GM21737 (cell line): Measurements from ENCODE around the gene MMP1.
"Not testable (repeated sequence)": the region's sequence is repeated elsewhere in the genome, so short reads cannot be mapped to it uniquely, and the experiment has no call there.

Source experiments
- ATAC-seq: cut with Tn5 transposase; IDR thresholded peaks from one replicate; pipeline ENCODE4 v1.9.1; 2021; ENCODE audit warnings: mild to moderate bottlenecking, moderate library complexity; ENCODE audit not compliant: unreplicated experiment

MMP1 gene

GRCh38 chr11:102761646-102762238, 36.2 kb downstream of the MMP1 start:
- no peak for ATAC-seq

- no peak for ATAC-seq
Observed at GRCh38 chr11:102760344-102761035, 37.5 kb downstream of the MMP1 start.

DNA sequence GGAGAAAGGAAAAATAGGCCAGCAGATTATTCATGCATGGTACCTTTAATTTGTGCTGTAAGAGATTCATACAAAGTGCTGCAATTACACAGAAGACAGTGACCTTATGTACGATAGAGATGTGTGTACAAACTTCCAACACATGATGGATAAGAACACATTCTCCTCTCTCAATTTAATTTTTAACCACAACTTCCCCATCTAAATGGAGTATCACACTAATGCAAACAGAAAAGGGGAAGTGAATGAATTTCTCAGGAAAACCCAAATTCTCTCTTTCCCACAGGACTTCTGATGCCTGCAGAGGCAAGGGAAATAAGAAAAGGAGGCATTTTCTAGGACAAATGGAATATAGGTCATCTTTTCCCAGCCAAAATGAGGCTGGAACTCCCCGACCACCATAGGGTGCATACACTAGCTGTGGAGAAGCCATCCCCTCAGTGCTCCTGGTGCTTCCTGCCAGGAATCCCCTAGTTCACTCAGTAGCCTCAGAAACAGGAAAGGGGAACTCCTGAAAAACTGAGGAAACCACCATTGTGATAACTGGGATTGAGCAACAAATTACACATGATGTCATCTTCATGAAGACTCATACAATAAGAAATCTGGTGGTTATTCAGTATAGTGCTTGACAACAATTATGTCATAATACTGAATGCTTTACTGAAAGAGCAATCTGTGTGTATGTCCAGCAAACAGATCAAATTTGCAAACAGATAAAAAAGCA, 40.0 kb downstream of the MMP1 start:
- ATAC-seq: no peak

- ATAC-seq: no peak
Observed at GRCh38 chr11:102753267-102753666, 44.7 kb downstream of the MMP1 start.

GRCh38 chr11:102751673-102752072, 46.3 kb downstream of the MMP1 start:
- ATAC-seq: no peak

DNA sequence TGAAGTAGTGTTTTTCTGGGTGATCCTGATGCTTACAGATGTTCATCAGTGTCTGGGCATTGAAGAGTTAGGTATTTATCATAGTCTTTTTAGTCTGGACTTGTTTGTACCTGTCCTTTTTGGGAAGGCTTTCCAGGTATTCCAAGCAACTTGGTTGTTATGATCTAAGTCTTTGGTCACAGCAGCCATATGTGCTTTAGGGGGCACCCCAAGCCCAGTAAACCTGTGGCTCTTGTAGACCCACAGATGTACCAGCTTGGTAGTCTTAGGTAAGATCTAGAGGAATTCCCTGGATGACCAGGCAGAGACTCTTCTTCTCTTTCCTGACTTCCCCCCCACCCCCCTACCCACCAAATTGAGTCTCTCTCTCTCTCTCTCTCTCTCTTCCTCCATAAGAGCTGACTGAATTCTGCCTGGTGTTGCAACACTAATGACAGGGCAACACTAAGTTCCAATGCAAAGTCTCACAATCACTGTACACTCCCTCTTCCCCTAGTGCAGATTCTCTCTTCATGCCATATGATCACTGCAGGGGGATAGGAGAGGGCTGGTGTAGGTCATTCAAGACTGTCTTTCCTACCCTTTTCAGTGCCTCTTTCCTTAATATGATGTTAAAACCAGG, 48.7 kb downstream of the MMP1 start:
- ATAC-seq: no peak

GRCh38 chr11:102746746-102747578, 51.0 kb downstream of the MMP1 start:
- ATAC-seq: not testable (repeated sequence)
